K562 (cell line): ENCODE measurements around the gene KLK1. TPM values are rescaled to one million over a fixed set of nuclear protein-coding genes. Genes with fewer than 3 reads are reported as not detected.

ENCODE experiments used
- ATAC-seq: fragments of 200-7000 bp; cut with Tn5 transposase; 3 replicates; pipeline ENCODE4 v1.9.1; 2020; ENCODE audit warnings: moderate library complexity
- BruUV-seq: library from RNA; stranded (reverse); fragments of 400-500 nt; replicated peaks from 2 replicates; lab custom pipeline; 2021; lab: Mats Ljungman, UMichigan
- CTCF ChIA-PET: fragments of 300-600 bp; formaldehyde crosslinking; extraction: SDS; loops from one replicate; lab custom pipeline; 2021; ENCODE audit warnings: low intra/inter-chr PET ratio; lab: Yijun Ruan, JAX
- POLR2A ChIA-PET: fragments of 300-600, 350-650 bp; sonication (Branson Sonifier 250); formaldehyde crosslinking; extraction: SDS; loops from one replicate; lab custom pipeline; 2021; ENCODE audit warnings: antibody characterized with exemption, inconsistent platforms; lab: Yijun Ruan, JAX
- DNase-seq, 4 experiments: peaks; one replicate each; pipeline versions ENCODE4 v3.0.0 to v3.0.0-alpha.2; 2011 to 2018; ENCODE audit warnings: low spot score in 3 of 4, mixed read lengths in 3 of 4; ENCODE audit errors: extremely low read depth in 1 of 4
- FAIRE-seq: peaks from 2 replicates; lab custom pipeline; 2011; peaks lifted over from hg19 to GRCh38; lab: Jason Lieb, UNC
- H2AFZ ChIP-seq: 2 replicates; pipeline ENCODE4 v1.6.0; 2011; ENCODE audit warnings: low read depth, low read length, control low read depth, inconsistent platforms
- H3K27ac ChIP-seq: fragments of 200-600 bp; 3 replicates; pipeline ENCODE4 v1.8.0; 2011; ENCODE audit warnings: low read depth, mild to moderate bottlenecking, control low read depth, inconsistent platforms, low read length, moderate library complexity, mixed read lengths; ENCODE audit errors: extremely low read depth
- H3K27me3 ChIP-seq, 2 experiments: fragments of 300-600 bp in 1 of 2; 2 replicates in 1 of 2; 3 replicates in 1 of 2; pipeline versions ENCODE4 v1.6.0 to v1.8.0; 2011; ENCODE audit warnings: inconsistent platforms in 2 of 2, low read length in 2 of 2, mild to moderate bottlenecking in 1 of 2, mixed read lengths in 1 of 2, moderate library complexity in 1 of 2; ENCODE audit not compliant: control insufficient read depth in 2 of 2, insufficient read depth in 2 of 2
- H3K36me3 ChIP-seq: fragments of 300-600 bp; 3 replicates; pipeline ENCODE4 v1.8.0; 2011; ENCODE audit warnings: mild to moderate bottlenecking, low read length, inconsistent platforms; ENCODE audit not compliant: control insufficient read depth, insufficient read depth
- H3K4me1 ChIP-seq, 2 experiments: fragments of 200-600 bp in 1 of 2; replicated peaks in 1 of 2; 2 replicates in 1 of 2; 3 replicates in 1 of 2; pipeline versions ENCODE4 v1.5.1 to v1.8.0; 2011; ENCODE audit warnings: inconsistent platforms in 2 of 2, low read length in 2 of 2, mild to moderate bottlenecking in 1 of 2, mixed read lengths in 1 of 2, moderate library complexity in 1 of 2; ENCODE audit not compliant: control insufficient read depth in 2 of 2, insufficient read depth in 2 of 2
- H3K4me2 ChIP-seq: 2 replicates; pipeline ENCODE4 v1.6.1; 2011; ENCODE audit warnings: low read length, control low read depth, inconsistent platforms, mixed read lengths; ENCODE audit not compliant: insufficient read depth
- H3K4me3 ChIP-seq: fragments of 200-600 bp; sonication (generic), shearing (Covaris generic); 2 replicates; pipeline ENCODE4 v1.5.1; 2016; ENCODE audit warnings: control low read depth, inconsistent platforms
- H3K79me2 ChIP-seq: fragments of 200-600 bp; 3 replicates; pipeline ENCODE4 v1.8.0; 2011; ENCODE audit warnings: low read length, inconsistent platforms; ENCODE audit not compliant: control insufficient read depth, insufficient read depth
- H3K9ac ChIP-seq, 2 experiments: 2 replicates each; pipeline versions ENCODE4 v1.6.0 to v1.6.1; 2011; ENCODE audit warnings: low read depth in 2 of 2, low read length in 2 of 2, control low read depth in 1 of 2, inconsistent platforms in 1 of 2, mild to moderate bottlenecking in 1 of 2, mixed read lengths in 1 of 2; ENCODE audit not compliant: insufficient read depth in 1 of 2
- H3K9me1 ChIP-seq: one replicate; pipeline ENCODE4 v1.6.0; 2011; ENCODE audit warnings: inconsistent platforms, mild to moderate bottlenecking, low read length, moderate library complexity; ENCODE audit not compliant: control insufficient read depth, insufficient read depth
- H3K9me3 ChIP-seq: replicated peaks from 2 replicates; pipeline ENCODE4 v1.5.1; 2011; ENCODE audit warnings: low read depth, low read length, inconsistent platforms; ENCODE audit not compliant: control insufficient read depth, insufficient read depth
- H4K20me1 ChIP-seq: replicated peaks from 2 replicates; pipeline ENCODE4 v1.6.1; 2011; ENCODE audit warnings: low read length, inconsistent platforms, mixed read lengths; ENCODE audit not compliant: control insufficient read depth, insufficient read depth
- CHD2 ChIP-seq: IDR thresholded peaks from 2 replicates; pipeline ENCODE4 v1.6.1; 2011; ENCODE audit warnings: low read depth, low read length
- ERF ChIP-seq: fragments of 450-650 bp; formaldehyde crosslinking; IDR thresholded peaks from 2 replicates; pipeline ENCODE4 v1.4.0; 2020; ENCODE audit warnings: mild to moderate bottlenecking, mixed read lengths
- FOXA3 ChIP-seq, 2 experiments: fragments of 450-650 bp in 1 of 2; sonication (generic) in 1 of 2; formaldehyde crosslinking; IDR thresholded peaks in 1 of 2; conservative IDR thresholded peaks in 1 of 2; 2 replicates each; pipeline versions ENCODE4 v1.4.0 to v1.8.0; 2020 to 2022; ENCODE audit warnings: mild to moderate bottlenecking in 2 of 2, missing genetic modification reagents in 1 of 2
- MGA ChIP-seq: fragments of 450-650 bp; IDR thresholded peaks from 2 replicates; pipeline ENCODE4 v1.6.1; 2016; ENCODE audit warnings: mild to moderate bottlenecking, moderate library complexity
- SP1 ChIP-seq: sonication (generic); formaldehyde crosslinking; IDR thresholded peaks from 2 replicates; pipeline ENCODE4 v1.8.1; 2022; ENCODE audit warnings: mild to moderate bottlenecking, missing genetic modification reagents
- WGBS: fragments of 100-300 bp; shearing (Covaris generic); methylation state at CpG from one replicate; pipeline ENCODE4 v1.1.6; 2016; ENCODE audit warnings: low coverage, mixed read lengths; ENCODE audit not compliant: insufficient coverage; ENCODE audit errors: missing lambda C conversion rate; 5-methylcytosine and 5-hydroxymethylcytosine counted together
- in situ Hi-C: fragments of 300-500 bp; cut with MboI; formaldehyde crosslinking; loops from 4 replicates; pipeline ENCODE4 v1.15.0; 2018; ENCODE audit warnings: inconsistent platforms, mixed read lengths
- intact Hi-C: fragments of 100-400 bp; cut with micrococcal nuclease; formaldehyde crosslinking; loops from 2 replicates; pipeline ENCODE4 v1.14.2; 2022
- polyA plus RNA-seq, 8 experiments: library from polyadenylated mRNA; depleted of rRNA in 4 of 8; stranded (reverse) in 5 of 8; unstranded in 3 of 8; fragments of >200 nt; fragmentation: Nextera tagmentation in 2 of 8; fragmentation: Illumina TruSeq in 1 of 8; extraction: Ambion mirVana in 2 of 8; extraction: Trizol in 1 of 8; gene quantifications; 2 replicates each; pipeline versions ENCODE4 v1.2.1 to v1.2.3, GENCODE V29; 2011 to 2014; ENCODE audit warnings: inconsistent platforms in 1 of 8, missing spikeins in 1 of 8
- total RNA-seq, 7 experiments: library from RNA; depleted of rRNA in 6 of 7; stranded (reverse); fragments of >200 nt in 6 of 7; fragmentation: Illumina TruSeq in 2 of 7; extraction: Trizol in 2 of 7; gene quantifications; 2 replicates each; pipeline versions ENCODE4 v1.2.1 to v1.2.3, GENCODE V29; 2011 to 2021; ENCODE audit warnings: low replicate concordance in 1 of 7
- TF ChIP-seq, protein P1 (sequence below), 2 experiments: fragments of 250-450 bp in 1 of 2; fragments of 450-650 bp in 1 of 2; sonication (Bioruptor Pico) in 1 of 2; IDR thresholded peaks; 2 replicates each; pipeline versions ENCODE4 v1.6.1 to v1.8.0; 2016 to 2021; ENCODE audit warnings: mild to moderate bottlenecking in 2 of 2, moderate library complexity in 2 of 2, missing compliant biosample characterization in 1 of 2, missing genetic modification characterization in 1 of 2
- TF ChIP-seq, protein P2 (sequence below), 2 experiments: IDR thresholded peaks; 2 replicates each; pipeline ENCODE4 v1.6.1; 2011; ENCODE audit warnings: borderline replicate concordance in 1 of 2, control low read depth in 1 of 2, low read depth in 1 of 2, low read length in 1 of 2, mild to moderate bottlenecking in 1 of 2, mixed read lengths in 1 of 2, moderate library complexity in 1 of 2; ENCODE audit not compliant: insufficient read depth in 1 of 2, insufficient read length in 1 of 2, poor library complexity in 1 of 2, severe bottlenecking in 1 of 2; ENCODE audit errors: extremely low read depth in 1 of 2

Gene KLK1
- total and polyA plus RNA-seq, 9 of the 15 experiments (the other 6 are each of a cell fraction or from before 2014, with no cell fraction given): 0.87 to 15.4 (median 9.1) TPM

DNA sequence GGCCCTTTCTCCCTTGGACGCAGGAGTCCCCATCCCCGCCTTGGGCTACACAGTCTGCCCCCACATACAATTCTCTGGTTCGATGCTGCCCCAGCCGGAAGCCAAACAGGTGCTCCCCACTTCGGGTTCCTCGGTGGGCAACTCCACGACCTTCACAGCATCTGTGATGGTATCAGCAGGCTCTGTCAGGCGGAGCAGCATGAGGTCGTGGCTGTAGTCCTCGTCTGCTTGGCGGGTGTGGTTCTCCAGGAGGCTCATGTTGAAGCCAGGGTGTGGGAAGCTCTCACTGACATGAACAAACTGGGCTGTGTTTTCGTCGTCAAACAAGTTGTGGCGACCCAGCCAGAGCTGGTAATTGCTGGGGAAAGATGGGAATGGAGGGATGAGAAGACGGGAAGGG lies 3.5 kb downstream of the KLK1 start:
- H3K27me3 ChIP-seq: no peaks in the 10 kb centered on the region; a peak in 1 of 5 replicates
- in situ Hi-C loops: no loop called here
- 15% methylated on average over 14 of the region's 15 CpGs for WGBS
- H3K27ac ChIP-seq: peak overlapping the region; percentile 74; the same call in 2 of the 3 replicates
- H3K79me2 ChIP-seq: 0 out of 3 replicates have a peak, but pooled peaks cover 6% of the 10 kb centered on the region
- H3K4me1 ChIP-seq: peaks cover 57 to 74% of the 10 kb centered on the region in 2 experiments
- H3K9me1 ChIP-seq: peaks cover 2% of the 10 kb centered on the region
- ATAC-seq: no peak
- H3K36me3 ChIP-seq: no peaks in the 10 kb centered on the region
- ChIA-PET POLR2A (interaction anchor here (0.6 to 8.6 kb wide), 10 partner anchors 9 to 90 kb away, joined by 3 to 70 read pairs (median 3); partner anchors contain the start of gene KLK15), CTCF (no interaction called here)
- DNase-seq: peak in 1 of 4 experiments; percentile 66
- TSS peak; percentile 72 for BruUV-seq
- FAIRE-seq: peak; percentile 65
- H3K9me3 ChIP-seq: peaks cover 5% of the 10 kb centered on the region
- peak overlapping the region; percentile 66 to 83; a peak in 3 of 4 replicates for H3K9ac ChIP-seq
- intact Hi-C loops: no loop called here
- H2AFZ ChIP-seq: peak overlapping the region; percentile 92
- H3K4me3 ChIP-seq: peak overlapping the region; percentile 25; the same call in 1 of the 2 replicates
- H3K4me2 ChIP-seq: peak overlapping the region; percentile 79
- H4K20me1 ChIP-seq: no peaks in the 10 kb centered on the region
- TF ChIP-seq, protein P1, sequence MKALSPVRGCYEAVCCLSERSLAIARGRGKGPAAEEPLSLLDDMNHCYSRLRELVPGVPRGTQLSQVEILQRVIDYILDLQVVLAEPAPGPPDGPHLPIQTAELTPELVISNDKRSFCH (CRISPR knock-in tag; IDR thresholded peaks at IDR 0.05): no peak
- TF ChIP-seq, protein P1 (tag; IDR thresholded peaks at IDR 0.05): peak; percentile 36; the same call in 1 of the 2 replicates
- TF ChIP-seq SP1 (CRISPR knock-in tag) (0 out of 2 replicates have a peak, but pooled peaks have one; percentile 4), ERF (CRISPR knock-in tag) (0 out of 2 replicates have a peak, but pooled peaks have one; percentile 49), MGA (peak; percentile 96), FOXA3 (CRISPR knock-in tag; conservative IDR thresholded peaks at IDR 0.05 in 1 of 2, IDR thresholded peaks at IDR 0.05 in 1 of 2) (peak in 1 of 2 experiments; percentile 53; a peak in 1 of 4 replicates), CHD2 (no peak)
- TF ChIP-seq, protein P2, sequence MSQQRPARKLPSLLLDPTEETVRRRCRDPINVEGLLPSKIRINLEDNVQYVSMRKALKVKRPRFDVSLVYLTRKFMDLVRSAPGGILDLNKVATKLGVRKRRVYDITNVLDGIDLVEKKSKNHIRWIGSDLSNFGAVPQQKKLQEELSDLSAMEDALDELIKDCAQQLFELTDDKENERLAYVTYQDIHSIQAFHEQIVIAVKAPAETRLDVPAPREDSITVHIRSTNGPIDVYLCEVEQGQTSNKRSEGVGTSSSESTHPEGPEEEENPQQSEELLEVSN (IDR thresholded peaks at IDR 0.05; ENCODE audit: borderline replicate concordance in 1 of 2, extremely low read depth in 1 of 2, insufficient read depth in 1 of 2, insufficient read length in 1 of 2, low read depth in 1 of 2, low read length in 1 of 2, poor library complexity in 1 of 2, severe bottlenecking in 1 of 2): peak; percentile 81 to 95
